ENCODE data around the gene CCT3.
"Not testable (repeated sequence)": the region's sequence is repeated elsewhere in the genome, so short reads cannot be mapped to it uniquely, and the experiment has no call there.

Gene CCT3

GRCh38 chr1:156336242-156336641 lies 1.9 kb downstream of the CCT3 start:
- no peak for DNase-seq (ENCODE audit: low spot score)

- not testable (repeated sequence) for DNase-seq (ENCODE audit: low spot score)
Measured at GRCh38 chr1:156323179-156323578, 14.9 kb downstream of the CCT3 start.

- no peak for DNase-seq (ENCODE audit: low spot score)
Measured at GRCh38 chr1:156320560-156320959, 17.5 kb downstream of the CCT3 start.

- DNase-seq (ENCODE audit: low spot score) = peak; percentile 46
Measured at GRCh38 chr1:156319664-156320063, 18.4 kb downstream of the CCT3 start.

- no peak for DNase-seq (ENCODE audit: low spot score)
Measured at GRCh38 chr1:156316909-156317308, 21.2 kb downstream of the CCT3 start.

- no peak for DNase-seq (ENCODE audit: low spot score)
Measured at GRCh38 chr1:156310962-156311361, 27.1 kb downstream of the CCT3 start.

- no peak for DNase-seq (ENCODE audit: low spot score)
Measured at GRCh38 chr1:156308078-156308477, 30.0 kb downstream of the CCT3 start.

GRCh38 chr1:156305215-156305614 lies 32.9 kb downstream of the CCT3 start:
- no peak for DNase-seq (ENCODE audit: low spot score)

GRCh38 chr1:156303241-156303640 lies 34.9 kb downstream of the CCT3 start:
- DNase-seq (ENCODE audit: low spot score) = no peak

- no peak for DNase-seq (ENCODE audit: low spot score)
Measured at GRCh38 chr1:156298852-156299357, 39.2 kb downstream of the CCT3 start, which contains the start of gene VHLL. Gene VHLL (minus strand): TSS chr1:156299307. CDS start chr1:156299189, 118 bp downstream.

GRCh38 chr1:156295391-156295947 lies 42.6 kb downstream of the CCT3 start, which contains the start of gene GLMP:
Gene GLMP (minus strand): TSS chr1:156295679. CDS start chr1:156295645, 34 bp downstream.
- peak; percentile 41 for DNase-seq (ENCODE audit: low spot score)

GRCh38 chr1:156293895-156294294 lies 44.2 kb downstream of the CCT3 start:
- no peak for DNase-seq (ENCODE audit: low spot score)

- DNase-seq (ENCODE audit: low spot score) = no peak
Measured at GRCh38 chr1:156293098-156293434, 45.0 kb downstream of the CCT3 start.

- peak; percentile 81 for DNase-seq (ENCODE audit: low spot score)
Measured at GRCh38 chr1:156291226-156292061, 46.6 kb downstream of the CCT3 start.

- DNase-seq (ENCODE audit: low spot score) = no peak
Measured at GRCh38 chr1:156289857-156290256, 48.2 kb downstream of the CCT3 start.

- no peak for DNase-seq (ENCODE audit: low spot score)
Measured at GRCh38 chr1:156286061-156286460, 52.0 kb downstream of the CCT3 start.

GRCh38 chr1:156285437-156285836 lies 52.7 kb downstream of the CCT3 start:
- DNase-seq (ENCODE audit: low spot score) = no peak

- no peak for DNase-seq (ENCODE audit: low spot score)
Measured at GRCh38 chr1:156284757-156285156, 53.3 kb downstream of the CCT3 start.

GRCh38 chr1:156284112-156284511 lies 54.0 kb downstream of the CCT3 start, which contains the start of gene TMEM79:
Gene TMEM79 (plus strand): TSS chr1:156284325. CDS start chr1:156285227, 902 bp downstream.
- no peak for DNase-seq (ENCODE audit: low spot score)

- no peak for DNase-seq (ENCODE audit: low spot score)
Measured at GRCh38 chr1:156283521-156283920, 54.6 kb downstream of the CCT3 start.

- DNase-seq (ENCODE audit: low spot score) = peak; percentile 98
Measured at GRCh38 chr1:156282479-156283222, 55.4 kb downstream of the CCT3 start, which contains the start of gene SMG5. Gene SMG5 (minus strand): TSS chr1:156282825. CDS start chr1:156282680, 145 bp downstream.
